Endodermal cell (in vitro differentiated cells): Measurements from ENCODE around the gene POLR1C. TPM values are rescaled to one million over a fixed set of nuclear protein-coding genes. Genes with fewer than 3 reads are reported as not detected.

Experiments used
- DNase-seq: peaks from one replicate; pipeline ENCODE4 v3.0.0-alpha.2; 2017
- H3K27ac ChIP-seq: 2 replicates; pipeline ENCODE4 v1.5.1; 2013; ENCODE audit warnings: mild to moderate bottlenecking, low read depth, low read length, moderate library complexity
- H3K27me3 ChIP-seq: 2 replicates; pipeline ENCODE4 v1.6.1; 2013; ENCODE audit warnings: mild to moderate bottlenecking, low read length, moderate library complexity; ENCODE audit not compliant: insufficient read depth, control insufficient read depth, poor library complexity, severe bottlenecking
- H3K36me3 ChIP-seq: 2 replicates; pipeline ENCODE4 v1.7.0; 2013; ENCODE audit warnings: mild to moderate bottlenecking, low read length, moderate library complexity; ENCODE audit not compliant: control insufficient read depth, insufficient read depth
- H3K4me1 ChIP-seq: one replicate; pipeline ENCODE4 v1.7.0; 2013; ENCODE audit warnings: low read length; ENCODE audit not compliant: control insufficient read depth, insufficient read depth
- H3K4me3 ChIP-seq: 2 replicates; pipeline ENCODE4 v1.5.1; 2013; ENCODE audit warnings: mild to moderate bottlenecking, low read length, moderate library complexity
- H3K9ac ChIP-seq: 2 replicates; pipeline ENCODE4 v1.6.1; 2013; ENCODE audit warnings: mild to moderate bottlenecking, low read length, moderate library complexity; ENCODE audit not compliant: poor library complexity, severe bottlenecking; ENCODE audit errors: extremely low read depth
- H3K9me3 ChIP-seq: 2 replicates; pipeline ENCODE4 v1.6.1; 2013; ENCODE audit warnings: mild to moderate bottlenecking, low read length, moderate library complexity; ENCODE audit not compliant: control insufficient read depth
- H3K27ac Mint-ChIP-seq: 2 replicates; pipeline ENCODE4 v1.8.0; 2020; ENCODE audit warnings: mixed read lengths
- H3K27me3 Mint-ChIP-seq: 2 replicates; pipeline ENCODE4 v1.8.0; 2021; ENCODE audit warnings: mild to moderate bottlenecking, mixed read lengths; ENCODE audit not compliant: insufficient read depth
- H3K36me3 Mint-ChIP-seq: 2 replicates; pipeline ENCODE4 v1.8.0; 2020; ENCODE audit warnings: low read depth, mixed read lengths
- H3K4me1 Mint-ChIP-seq: 2 replicates; pipeline ENCODE4 v1.8.0; 2020; ENCODE audit warnings: mixed read lengths
- H3K4me3 Mint-ChIP-seq: 2 replicates; pipeline ENCODE4 v1.8.0; 2020; ENCODE audit warnings: mild to moderate bottlenecking, moderate library complexity, mixed read lengths
- H3K9me3 Mint-ChIP-seq: 2 replicates; pipeline ENCODE4 v1.8.0; 2020; ENCODE audit warnings: mild to moderate bottlenecking, mixed read lengths
- WGBS, 2 experiments: methylation state at CpG; one replicate each; pipeline versions ENCODE4 v1.1.5 to v1.1.7; 2013; ENCODE audit warnings: missing lambda C conversion rate in 2 of 2, mixed read lengths in 1 of 2; ENCODE audit not compliant: insufficient coverage in 1 of 2, insufficient read length in 1 of 2; 5-methylcytosine and 5-hydroxymethylcytosine counted together
- total RNA-seq, 2 donors: library from RNA; stranded (reverse); fragmentation: NEBNext Ultra II Directional in 1 of 2; extraction: Animal tissue kit (Norgen Biotek cat#: 25700) in 1 of 2; gene quantifications; 2 replicates in 1 of 2; 3 replicates in 1 of 2; pipeline ENCODE4 v1.2.1, GENCODE V29; 2021
- TF ChIP-seq, protein P1 (sequence below): fragments of 200-600 bp; sonication (generic); conservative IDR thresholded peaks from 2 replicates; pipeline ENCODE4 v1.5.0; 2021; ENCODE audit warnings: antibody characterized with exemption, mild to moderate bottlenecking

POLR1C gene
- total RNA-seq, 2 donors from 2014 or later = 37.6 to 44.2 TPM

DNA sequence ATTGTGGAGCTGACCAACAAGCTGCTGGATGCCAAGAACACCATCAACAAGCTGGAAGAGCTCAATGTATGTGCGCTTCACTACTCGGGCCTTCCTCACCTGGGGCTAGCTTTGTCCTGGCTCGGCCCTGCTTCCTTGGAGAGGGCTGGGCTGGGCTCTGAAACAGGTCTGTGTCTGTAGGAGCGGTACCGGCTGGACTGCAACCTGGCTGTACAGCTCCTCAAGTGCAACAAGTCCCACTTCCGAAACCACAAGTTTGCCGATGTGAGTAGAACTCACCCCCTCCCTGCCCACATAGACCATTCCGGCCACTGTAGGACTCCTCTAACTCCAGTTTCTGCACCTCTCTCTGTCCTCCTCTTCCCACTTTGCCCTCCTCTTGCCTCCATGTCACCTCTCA is 13.4 kb upstream of the POLR1C start:
- TF ChIP-seq, protein P1, sequence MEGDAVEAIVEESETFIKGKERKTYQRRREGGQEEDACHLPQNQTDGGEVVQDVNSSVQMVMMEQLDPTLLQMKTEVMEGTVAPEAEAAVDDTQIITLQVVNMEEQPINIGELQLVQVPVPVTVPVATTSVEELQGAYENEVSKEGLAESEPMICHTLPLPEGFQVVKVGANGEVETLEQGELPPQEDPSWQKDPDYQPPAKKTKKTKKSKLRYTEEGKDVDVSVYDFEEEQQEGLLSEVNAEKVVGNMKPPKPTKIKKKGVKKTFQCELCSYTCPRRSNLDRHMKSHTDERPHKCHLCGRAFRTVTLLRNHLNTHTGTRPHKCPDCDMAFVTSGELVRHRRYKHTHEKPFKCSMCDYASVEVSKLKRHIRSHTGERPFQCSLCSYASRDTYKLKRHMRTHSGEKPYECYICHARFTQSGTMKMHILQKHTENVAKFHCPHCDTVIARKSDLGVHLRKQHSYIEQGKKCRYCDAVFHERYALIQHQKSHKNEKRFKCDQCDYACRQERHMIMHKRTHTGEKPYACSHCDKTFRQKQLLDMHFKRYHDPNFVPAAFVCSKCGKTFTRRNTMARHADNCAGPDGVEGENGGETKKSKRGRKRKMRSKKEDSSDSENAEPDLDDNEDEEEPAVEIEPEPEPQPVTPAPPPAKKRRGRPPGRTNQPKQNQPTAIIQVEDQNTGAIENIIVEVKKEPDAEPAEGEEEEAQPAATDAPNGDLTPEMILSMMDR = no peak
- H3K9me3 Mint-ChIP-seq = no peaks in the 10 kb centered on the region

DNA sequence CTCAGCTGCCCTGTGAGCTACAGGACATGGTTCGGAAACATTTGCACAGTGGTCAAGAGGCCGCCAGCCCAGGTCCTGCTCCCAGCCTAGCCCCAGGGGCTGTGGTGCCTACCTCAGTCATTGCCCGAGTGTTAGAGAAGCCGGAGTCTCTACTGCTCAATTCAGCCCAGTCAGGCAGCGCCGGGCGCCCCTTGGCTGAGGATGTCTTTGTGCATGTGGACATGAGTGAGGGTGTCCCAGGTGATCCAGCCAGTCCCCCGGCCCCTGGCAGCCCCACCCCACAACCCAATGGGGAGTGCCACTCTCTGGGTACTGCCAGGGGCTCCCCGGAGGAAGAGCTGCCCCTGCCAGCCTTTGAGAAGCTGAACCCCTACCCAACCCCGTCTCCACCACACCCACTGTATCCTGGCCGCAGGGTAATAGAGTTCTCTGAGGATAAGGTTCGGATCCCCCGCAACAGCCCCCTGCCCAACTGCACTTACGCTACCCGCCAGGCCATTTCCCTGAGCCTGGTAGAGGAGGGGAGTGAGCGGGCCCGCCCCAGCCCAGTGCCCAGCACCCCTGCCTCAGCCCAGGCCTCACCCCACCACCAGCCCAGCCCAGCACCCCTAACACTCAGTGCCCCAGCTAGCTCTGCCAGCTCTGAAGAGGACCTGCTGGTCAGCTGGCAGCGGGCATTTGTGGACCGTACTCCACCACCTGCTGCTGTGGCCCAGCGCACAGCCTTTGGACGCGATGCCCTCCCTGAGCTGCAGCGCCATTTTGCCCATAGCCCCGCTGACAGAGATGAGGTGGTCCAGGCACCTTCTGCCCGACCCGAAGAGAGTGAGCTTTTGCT is 11.9 kb upstream of the POLR1C start:
- no peak for DNase-seq
- no peaks in the 10 kb centered on the region for H3K9me3 Mint-ChIP-seq
- H3K4me3 ChIP-seq = no peak overlapping the region
- WGBS, 2 experiments = 95% methylated on average over 12 to 26 of the region's 26 CpGs
- peaks cover 41% of the 10 kb centered on the region for H3K36me3 Mint-ChIP-seq
- H3K36me3 ChIP-seq = peaks cover 25% of the 10 kb centered on the region
- no peaks in the 10 kb centered on the region for H3K9me3 ChIP-seq
- TF ChIP-seq, protein P1 = no peak
- H3K4me1 Mint-ChIP-seq = peaks cover 2% of the 10 kb centered on the region
- H3K27ac Mint-ChIP-seq = no peak overlapping the region
- peaks cover 31% of the 10 kb centered on the region for H3K27me3 Mint-ChIP-seq
- peaks cover 23% of the 10 kb centered on the region for H3K27me3 ChIP-seq
- no peak overlapping the region for H3K4me3 Mint-ChIP-seq
- H3K27ac ChIP-seq = no peak overlapping the region
- H3K4me1 ChIP-seq = no peaks in the 10 kb centered on the region
- H3K9ac ChIP-seq = no peak overlapping the region

More for the DNA sequence above, 13.4 kb upstream of the POLR1C start:
- Histone ChIP-seq H3K27ac (no peak overlapping the region), H3K27me3 (peaks cover 10% of the 10 kb centered on the region), H3K4me3 (no peak overlapping the region), H3K9ac (no peak overlapping the region), H3K9me3 (no peaks in the 10 kb centered on the region), H3K36me3 (peaks cover 41% of the 10 kb centered on the region), H3K4me1 (no peaks in the 10 kb centered on the region)
- no peak overlapping the region for H3K4me3 Mint-ChIP-seq
- H3K27me3 Mint-ChIP-seq = peaks cover 16% of the 10 kb centered on the region
- no peaks in the 10 kb centered on the region for H3K4me1 Mint-ChIP-seq
- H3K27ac Mint-ChIP-seq = no peak overlapping the region
- WGBS, 2 experiments = 94 to 98% methylated on average over 5 to 8 of the region's 8 CpGs
- no peak for DNase-seq
- peaks cover 56% of the 10 kb centered on the region for H3K36me3 Mint-ChIP-seq

DNA sequence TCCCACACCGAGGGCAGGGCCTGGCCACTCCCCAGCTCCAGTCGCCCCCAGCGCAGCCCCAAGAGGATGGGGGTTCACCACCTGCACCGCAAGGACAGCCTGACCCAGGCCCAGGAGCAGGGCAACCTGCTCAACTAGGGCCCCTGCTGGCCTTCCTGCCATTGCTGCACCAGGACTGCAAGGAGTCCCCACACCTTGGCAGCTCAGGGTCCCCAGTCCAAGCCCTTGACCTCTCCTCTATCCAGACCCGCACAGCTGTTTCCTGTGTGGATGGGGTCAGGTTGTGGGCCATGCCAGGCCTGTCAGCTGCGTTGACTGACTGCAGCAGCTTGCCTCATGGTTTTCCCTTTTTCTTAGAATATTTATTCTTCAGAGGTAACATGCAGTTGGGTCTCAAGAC is 11.2 kb upstream of the POLR1C start:
- Mint-ChIP-seq H3K9me3 (no peaks in the 10 kb centered on the region), H3K27ac (no peak overlapping the region), H3K27me3 (peaks cover 31% of the 10 kb centered on the region), H3K36me3 (peaks cover 34% of the 10 kb centered on the region), H3K4me1 (peaks cover 2% of the 10 kb centered on the region), H3K4me3 (no peak overlapping the region)
- TF ChIP-seq, protein P1 = peak; percentile 41
- peaks cover 23% of the 10 kb centered on the region for H3K27me3 ChIP-seq
- H3K4me3 ChIP-seq = no peak overlapping the region
- 85% methylated on average over 4 to 6 of the region's 6 CpGs for WGBS, 2 experiments
- no peak overlapping the region for H3K9ac ChIP-seq
- no peaks in the 10 kb centered on the region for H3K9me3 ChIP-seq
- H3K36me3 ChIP-seq = peaks cover 20% of the 10 kb centered on the region
- peak; percentile 69 for DNase-seq
- H3K27ac ChIP-seq = no peak overlapping the region
- no peaks in the 10 kb centered on the region for H3K4me1 ChIP-seq
